ENCODE measurements around the gene GTF2IRD1.

- no peak for TF ChIP-seq CTCF (IDR thresholded peaks at IDR 0.05; ENCODE audit: low read depth, low read length)
- no peak for TF ChIP-seq MAX (IDR thresholded peaks at IDR 0.05; ENCODE audit: low read depth, low read length)
Measured at GRCh38 chr7:74568658-74569057, 115.0 kb downstream of the GTF2IRD1 start.

All from NB4 (cell line).